Tracheal epithelial cell (primary cell): Measurements from ENCODE around the gene UFD1. TPM values are rescaled to one million over a fixed set of nuclear protein-coding genes. Genes with fewer than 3 reads are reported as not detected.

ENCODE experiments used
- total RNA-seq: library from RNA; depleted of rRNA; stranded (reverse); fragments of >200 nt; gene quantifications from 2 replicates; pipeline ENCODE4 v1.2.1, GENCODE V29; 2014

UFD1 gene
- total RNA-seq, result 64.3 and 65.6 TPM in 2 replicates

GRCh38 chr22:19478901-19479354 lies at the start of gene UFD1:
TSS of gene UFD1 (minus strand) at chr22:19479193. CDS start at chr22:19479085, 108 bp downstream.

GRCh38 chr22:19524170-19525115 lies 45.5 kb upstream of the UFD1 start, which contains the start of gene CLDN5:
TSS of gene CLDN5 (minus strand) at chr22:19524410. CDS start at chr22:19524255, 155 bp downstream.

GRCh38 chr22:19479355-19480172 lies 571 bp upstream of the UFD1 start, which contains the start of gene CDC45:
TSS of gene CDC45 (plus strand) at chr22:19479920. CDS start at chr22:19479969, 49 bp downstream.

GRCh38 chr22:19447330-19448075 lies 31.5 kb downstream of the UFD1 start, which contains the start of gene C22orf39:
TSS of gene C22orf39 (minus strand) at chr22:19447711. CDS start at chr22:19447688, 23 bp downstream.

GRCh38 chr22:19432133-19432851 lies 46.7 kb downstream of the UFD1 start, which contains the start of gene MRPL40:
TSS of gene MRPL40 (plus strand) at chr22:19432545. CDS start at chr22:19432555, 10 bp downstream.

GRCh38 chr22:19431649-19432132 lies 47.3 kb downstream of the UFD1 start, which contains the start of gene HIRA:
TSS of gene HIRA (minus strand) at chr22:19431733. CDS start at chr22:19431476, 257 bp downstream.

Other genes starting within 250 kb of the UFD1 start
- gene CLTCL1, start 187.5 kb downstream of the UFD1 start, total RNA-seq, result 9.6 and 23.6 TPM in 2 replicates
- gene HIRA, start 47.5 kb downstream of the UFD1 start, total RNA-seq, result 16.1 and 20.2 TPM in 2 replicates
- gene MRPL40, start 46.6 kb downstream of the UFD1 start, total RNA-seq, result 54.9 and 69.7 TPM in 2 replicates
- gene C22orf39, start 31.5 kb downstream of the UFD1 start, total RNA-seq, result 21.0 and 22.0 TPM in 2 replicates
- 1.1 and 3.9 TPM in 2 replicates for gene CDC45, start 727 bp upstream of the UFD1 start, total RNA-seq
- gene CLDN5, start 45.2 kb upstream of the UFD1 start, total RNA-seq, result 2.7 and 7.9 TPM in 2 replicates
- gene SEPTIN5, start 235.3 kb upstream of the UFD1 start, total RNA-seq, result 4.7 and 26.5 TPM in 2 replicates
- gene GP1BB, start 244.3 kb upstream of the UFD1 start, total RNA-seq, result under 0.01 and 3.1 TPM in 2 replicates